Esophagus muscularis mucosa (tissue), 4 donors: ENCODE results near the gene AGAP1.

Source experiments
- CTCF ChIP-seq, 3 experiments: fragments of 200-600 bp in 2 of 3; fragments of 450-650 bp in 1 of 3; sonication (generic) in 2 of 3; IDR thresholded peaks; one replicate each; pipeline ENCODE4 v1.5.1; 2017 to 2019; ENCODE audit warnings: antibody characterized with exemption in 3 of 3, mild to moderate bottlenecking in 2 of 3, moderate library complexity in 1 of 3
- EP300 ChIP-seq: sonication (generic); formaldehyde crosslinking; IDR thresholded peaks from one replicate; pipeline ENCODE4 v1.6.1; 2017; ENCODE audit warnings: antibody characterized with exemption
- POLR2A ChIP-seq: fragments of 450-650 bp; IDR thresholded peaks from one replicate; pipeline ENCODE4 v1.6.1; 2017; ENCODE audit warnings: antibody characterized with exemption, moderate library complexity, mild to moderate bottlenecking, low read depth
- POLR2AphosphoS5 ChIP-seq, 2 donors: sonication (generic); formaldehyde crosslinking; IDR thresholded peaks; one replicate each; pipeline ENCODE4 v1.6.1; 2017; ENCODE audit warnings: antibody characterized with exemption in 2 of 2

DNA sequence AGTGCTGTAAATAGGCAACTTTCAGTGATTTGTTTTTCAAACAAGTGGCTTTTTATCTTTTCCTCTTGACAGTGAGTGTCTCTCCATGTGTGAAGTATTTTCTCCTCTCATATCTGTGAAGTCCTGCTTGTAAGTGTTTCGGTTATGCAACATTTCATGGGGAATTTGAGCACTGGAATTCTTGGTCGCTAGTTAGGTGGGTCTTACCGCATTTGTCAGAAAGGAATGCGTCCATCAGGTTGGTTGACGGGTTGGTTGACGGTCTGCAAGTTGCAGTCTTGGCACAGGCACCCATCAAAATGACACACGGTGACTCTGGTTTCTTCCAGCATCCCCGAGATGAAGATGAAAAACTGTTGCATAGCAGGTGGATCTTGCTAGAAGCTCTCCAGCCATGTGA lies 109.8 kb downstream of the AGAP1 start:
- no peak for TF ChIP-seq CTCF (IDR thresholded peaks at IDR 0.05)
- TF ChIP-seq POLR2AphosphoS5 (IDR thresholded peaks at IDR 0.05) = no peak
- TF ChIP-seq EP300 = no peak
- TF ChIP-seq POLR2A = no peak
